ENCODE results near the gene NAP1L4.

The NAP1L4 gene

GRCh38 chr11:3006505-3007260 lies 14.6 kb upstream of the NAP1L4 start:
- DNase-seq (ENCODE audit: low read depth in 2 of 2), result no peak
- H3K4me3 ChIP-seq (replicated peaks in 1 of 2; ENCODE audit: low read depth in 2 of 2, low read length in 2 of 2), result no peak overlapping the region
- TF ChIP-seq CTCF (IDR thresholded peaks at IDR 0.05; ENCODE audit: low read depth, low read length), result no peak

GRCh38 chr11:3004481-3004880 lies 12.4 kb upstream of the NAP1L4 start:
- no peak for TF ChIP-seq CTCF (IDR thresholded peaks at IDR 0.05; ENCODE audit: low read depth, low read length)
- DNase-seq (ENCODE audit: low read depth in 2 of 2), result no peak

GRCh38 chr11:3003396-3004231 lies 11.5 kb upstream of the NAP1L4 start:
- no peak for DNase-seq (ENCODE audit: low read depth in 2 of 2)
- TF ChIP-seq CTCF (IDR thresholded peaks at IDR 0.05; ENCODE audit: low read depth, low read length), result no peak
- no peak overlapping the region for H3K4me3 ChIP-seq (replicated peaks in 1 of 2; ENCODE audit: low read depth in 2 of 2, low read length in 2 of 2)

More at GRCh38 chr11:3004481-3004880, 12.4 kb upstream of the NAP1L4 start:
- H3K4me3 ChIP-seq (replicated peaks in 1 of 2; ENCODE audit: low read depth in 2 of 2, low read length in 2 of 2), result no peak overlapping the region

- no peak for TF ChIP-seq CTCF (IDR thresholded peaks at IDR 0.05; ENCODE audit: low read depth, low read length)
- no peak overlapping the region for H3K4me3 ChIP-seq (replicated peaks in 1 of 2; ENCODE audit: low read depth in 2 of 2, low read length in 2 of 2)
- DNase-seq (ENCODE audit: low read depth in 2 of 2), result no peak
Observed at GRCh38 chr11:3002871-3003270, 10.7 kb upstream of the NAP1L4 start.

GRCh38 chr11:3002351-3002861 lies 10.3 kb upstream of the NAP1L4 start:
- TF ChIP-seq CTCF (IDR thresholded peaks at IDR 0.05; ENCODE audit: low read depth, low read length), result no peak
- no peak for DNase-seq (ENCODE audit: low read depth in 2 of 2)
- H3K4me3 ChIP-seq (replicated peaks in 1 of 2; ENCODE audit: low read depth in 2 of 2, low read length in 2 of 2), result no peak overlapping the region

- DNase-seq (ENCODE audit: low read depth in 2 of 2), result no peak
- no peak for TF ChIP-seq CTCF (IDR thresholded peaks at IDR 0.05; ENCODE audit: low read depth, low read length)
- no peak overlapping the region for H3K4me3 ChIP-seq (replicated peaks in 1 of 2; ENCODE audit: low read depth in 2 of 2, low read length in 2 of 2)
Observed at GRCh38 chr11:3001496-3001895, 9.4 kb upstream of the NAP1L4 start.
